T1000 (cell line): ENCODE measurements around the gene FBXO15.

ENCODE experiments used
- DNase-seq: peaks from one replicate; lab custom pipeline; 2025; ENCODE audit warnings: mixed read lengths; lab: John Stamatoyannopoulos, UW

FBXO15 gene

DNA sequence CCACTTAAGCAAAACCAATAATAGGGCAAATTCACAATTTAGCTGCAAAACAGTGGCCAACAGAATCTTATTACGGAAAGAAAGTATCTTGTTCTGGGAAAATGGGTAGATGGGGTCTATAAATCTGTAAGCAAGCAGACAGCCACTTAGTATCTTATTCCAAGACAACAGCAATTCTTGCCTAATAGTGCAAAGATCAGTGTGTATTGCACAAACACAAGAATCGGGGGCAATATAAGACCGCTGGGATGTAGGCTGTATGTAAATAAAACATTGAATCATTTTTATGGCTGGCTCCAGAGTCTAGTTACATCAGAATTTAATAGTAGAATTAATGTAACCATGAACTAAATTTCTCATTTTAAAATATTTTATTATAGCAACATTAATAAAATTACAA lies 85.6 kb downstream of the FBXO15 start:
- DNase-seq: no peak

GRCh38 chr18:74060579-74060978 lies 87.1 kb downstream of the FBXO15 start:
- DNase-seq: no peak

GRCh38 chr18:74050807-74051206 lies 96.8 kb downstream of the FBXO15 start:
- DNase-seq: no peak

DNA sequence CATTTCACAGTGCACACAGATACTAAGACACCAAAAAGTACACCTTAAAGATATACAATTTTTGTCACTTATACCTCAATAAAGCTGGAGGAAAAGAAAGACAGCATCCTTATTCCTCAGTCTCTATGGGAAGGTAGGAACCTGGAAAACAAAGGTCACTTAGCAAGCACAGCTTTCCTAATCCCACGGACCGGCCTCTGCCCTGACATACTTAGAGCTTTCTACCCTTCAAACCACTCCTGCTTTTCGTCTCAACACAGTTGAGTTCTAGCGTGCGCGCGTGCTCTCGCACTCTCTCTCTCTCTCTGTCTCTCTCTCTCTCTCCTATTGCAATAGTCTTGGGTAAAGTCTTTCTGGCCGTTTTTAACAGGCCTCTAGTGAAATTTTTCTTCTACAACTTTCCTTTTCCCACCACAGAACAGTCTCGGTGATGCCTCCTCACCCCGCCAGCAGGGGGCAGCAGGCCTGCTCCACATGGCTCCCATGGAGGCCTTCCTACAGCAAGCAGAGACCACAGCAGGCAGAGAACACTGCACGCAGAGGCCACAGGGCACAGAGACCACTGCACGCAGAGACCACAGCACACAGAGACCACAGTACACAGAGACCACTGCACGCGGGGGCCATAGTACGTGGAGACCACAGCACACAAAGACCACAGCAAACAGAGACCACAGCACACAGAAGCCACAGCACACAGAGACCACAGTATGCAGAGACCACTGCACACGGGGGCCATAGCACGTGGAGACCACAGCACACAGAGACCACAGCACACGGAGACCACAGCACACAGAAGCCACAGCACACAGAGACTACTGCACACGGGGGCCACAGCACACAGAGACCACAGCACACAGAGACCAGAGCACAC lies 106.9 kb downstream of the FBXO15 start:
- no peak for DNase-seq

- DNase-seq: no peak
These were observed 107.6 kb downstream of the FBXO15 start for GRCh38 chr18:74040008-74040407.

GRCh38 chr18:74029161-74029560 lies 118.5 kb downstream of the FBXO15 start:
- no peak for DNase-seq
